ENCODE results near the gene DOK1.

GRCh38 chr2:74530239-74531187 lies 24.0 kb upstream of the DOK1 start:
- no peak for TF ChIP-seq CTCF (IDR thresholded peaks at IDR 0.05)
- no peak for TF ChIP-seq EZH2 (IDR thresholded peaks at IDR 0.05; ENCODE audit: borderline replicate concordance, insufficient read depth, low read depth, low read length, poor library complexity, severe bottlenecking)
